K562 (cell line): ENCODE measurements around the gene RABL3. TPM values are rescaled to one million over a fixed set of nuclear protein-coding genes. Genes with fewer than 3 reads are reported as not detected.

Source experiments
- ATAC-seq: fragments of 200-7000 bp; cut with Tn5 transposase; 3 replicates; pipeline ENCODE4 v1.9.1; 2020; ENCODE audit warnings: moderate library complexity
- BruUV-seq: library from RNA; stranded (reverse); fragments of 400-500 nt; replicated peaks from 2 replicates; lab custom pipeline; 2021; lab: Mats Ljungman, UMichigan
- CTCF ChIA-PET: fragments of 300-600 bp; formaldehyde crosslinking; extraction: SDS; loops from one replicate; lab custom pipeline; 2021; ENCODE audit warnings: low intra/inter-chr PET ratio; lab: Yijun Ruan, JAX
- POLR2A ChIA-PET: fragments of 300-600, 350-650 bp; sonication (Branson Sonifier 250); formaldehyde crosslinking; extraction: SDS; loops from one replicate; lab custom pipeline; 2021; ENCODE audit warnings: antibody characterized with exemption, inconsistent platforms; lab: Yijun Ruan, JAX
- DNase-seq, 4 experiments: peaks; one replicate each; pipeline versions ENCODE4 v3.0.0 to v3.0.0-alpha.2; 2011 to 2018; ENCODE audit warnings: low spot score in 3 of 4, mixed read lengths in 3 of 4; ENCODE audit errors: extremely low read depth in 1 of 4
- FAIRE-seq: peaks from 2 replicates; lab custom pipeline; 2011; peaks lifted over from hg19 to GRCh38; lab: Jason Lieb, UNC
- H2AFZ ChIP-seq: 2 replicates; pipeline ENCODE4 v1.6.0; 2011; ENCODE audit warnings: low read depth, low read length, control low read depth, inconsistent platforms
- H3K27ac ChIP-seq: fragments of 200-600 bp; 3 replicates; pipeline ENCODE4 v1.8.0; 2011; ENCODE audit warnings: low read depth, mild to moderate bottlenecking, control low read depth, inconsistent platforms, low read length, moderate library complexity, mixed read lengths; ENCODE audit errors: extremely low read depth
- H3K27me3 ChIP-seq, 2 experiments: fragments of 300-600 bp in 1 of 2; 2 replicates in 1 of 2; 3 replicates in 1 of 2; pipeline versions ENCODE4 v1.6.0 to v1.8.0; 2011; ENCODE audit warnings: inconsistent platforms in 2 of 2, low read length in 2 of 2, mild to moderate bottlenecking in 1 of 2, mixed read lengths in 1 of 2, moderate library complexity in 1 of 2; ENCODE audit not compliant: control insufficient read depth in 2 of 2, insufficient read depth in 2 of 2
- H3K36me3 ChIP-seq: fragments of 300-600 bp; 3 replicates; pipeline ENCODE4 v1.8.0; 2011; ENCODE audit warnings: mild to moderate bottlenecking, low read length, inconsistent platforms; ENCODE audit not compliant: control insufficient read depth, insufficient read depth
- H3K4me1 ChIP-seq, 2 experiments: fragments of 200-600 bp in 1 of 2; replicated peaks in 1 of 2; 2 replicates in 1 of 2; 3 replicates in 1 of 2; pipeline versions ENCODE4 v1.5.1 to v1.8.0; 2011; ENCODE audit warnings: inconsistent platforms in 2 of 2, low read length in 2 of 2, mild to moderate bottlenecking in 1 of 2, mixed read lengths in 1 of 2, moderate library complexity in 1 of 2; ENCODE audit not compliant: control insufficient read depth in 2 of 2, insufficient read depth in 2 of 2
- H3K4me2 ChIP-seq: 2 replicates; pipeline ENCODE4 v1.6.1; 2011; ENCODE audit warnings: low read length, control low read depth, inconsistent platforms, mixed read lengths; ENCODE audit not compliant: insufficient read depth
- H3K4me3 ChIP-seq: fragments of 200-600 bp; sonication (generic), shearing (Covaris generic); 2 replicates; pipeline ENCODE4 v1.5.1; 2016; ENCODE audit warnings: control low read depth, inconsistent platforms
- H3K79me2 ChIP-seq: fragments of 200-600 bp; 3 replicates; pipeline ENCODE4 v1.8.0; 2011; ENCODE audit warnings: low read length, inconsistent platforms; ENCODE audit not compliant: control insufficient read depth, insufficient read depth
- H3K9ac ChIP-seq, 2 experiments: 2 replicates each; pipeline versions ENCODE4 v1.6.0 to v1.6.1; 2011; ENCODE audit warnings: low read depth in 2 of 2, low read length in 2 of 2, control low read depth in 1 of 2, inconsistent platforms in 1 of 2, mild to moderate bottlenecking in 1 of 2, mixed read lengths in 1 of 2; ENCODE audit not compliant: insufficient read depth in 1 of 2
- H3K9me1 ChIP-seq: one replicate; pipeline ENCODE4 v1.6.0; 2011; ENCODE audit warnings: inconsistent platforms, mild to moderate bottlenecking, low read length, moderate library complexity; ENCODE audit not compliant: control insufficient read depth, insufficient read depth
- H3K9me3 ChIP-seq: replicated peaks from 2 replicates; pipeline ENCODE4 v1.5.1; 2011; ENCODE audit warnings: low read depth, low read length, inconsistent platforms; ENCODE audit not compliant: control insufficient read depth, insufficient read depth
- H4K20me1 ChIP-seq: replicated peaks from 2 replicates; pipeline ENCODE4 v1.6.1; 2011; ENCODE audit warnings: low read length, inconsistent platforms, mixed read lengths; ENCODE audit not compliant: control insufficient read depth, insufficient read depth
- ARID1B ChIP-seq: fragments of 450-650 bp; IDR thresholded peaks from 2 replicates; pipeline ENCODE4 v1.6.1; 2016; ENCODE audit warnings: antibody characterized with exemption, mild to moderate bottlenecking, inconsistent platforms
- ERF ChIP-seq: fragments of 450-650 bp; formaldehyde crosslinking; IDR thresholded peaks from 2 replicates; pipeline ENCODE4 v1.4.0; 2020; ENCODE audit warnings: mild to moderate bottlenecking, mixed read lengths
- NCOR1 ChIP-seq: fragments of 450-650 bp; IDR thresholded peaks from 2 replicates; pipeline ENCODE4 v1.6.1; 2016; ENCODE audit warnings: mild to moderate bottlenecking, moderate library complexity
- NELFE ChIP-seq: IDR thresholded peaks from 2 replicates; pipeline ENCODE4 v1.6.1; 2011; ENCODE audit warnings: mild to moderate bottlenecking; ENCODE audit not compliant: insufficient read depth, insufficient read length
- SMARCC2 ChIP-seq: fragments of 450-650 bp; IDR thresholded peaks from 2 replicates; pipeline ENCODE4 v1.6.1; 2017; ENCODE audit warnings: antibody characterized with exemption, moderate library complexity, mild to moderate bottlenecking, low read depth
- ZNF407 ChIP-seq: fragments of 450-650 bp; IDR thresholded peaks from 2 replicates; pipeline ENCODE4 v1.6.1; 2016; ENCODE audit warnings: low read depth
- WGBS: fragments of 100-300 bp; shearing (Covaris generic); methylation state at CpG from one replicate; pipeline ENCODE4 v1.1.6; 2016; ENCODE audit warnings: low coverage, mixed read lengths; ENCODE audit not compliant: insufficient coverage; ENCODE audit errors: missing lambda C conversion rate; 5-methylcytosine and 5-hydroxymethylcytosine counted together
- in situ Hi-C: fragments of 300-500 bp; cut with MboI; formaldehyde crosslinking; loops from 4 replicates; pipeline ENCODE4 v1.15.0; 2018; ENCODE audit warnings: inconsistent platforms, mixed read lengths
- intact Hi-C: fragments of 100-400 bp; cut with micrococcal nuclease; formaldehyde crosslinking; loops from 2 replicates; pipeline ENCODE4 v1.14.2; 2022
- polyA plus RNA-seq, 8 experiments: library from polyadenylated mRNA; depleted of rRNA in 4 of 8; stranded (reverse) in 5 of 8; unstranded in 3 of 8; fragments of >200 nt; fragmentation: Nextera tagmentation in 2 of 8; fragmentation: Illumina TruSeq in 1 of 8; extraction: Ambion mirVana in 2 of 8; extraction: Trizol in 1 of 8; gene quantifications; 2 replicates each; pipeline versions ENCODE4 v1.2.1 to v1.2.3, GENCODE V29; 2011 to 2014; ENCODE audit warnings: inconsistent platforms in 1 of 8, missing spikeins in 1 of 8
- total RNA-seq, 7 experiments: library from RNA; depleted of rRNA in 6 of 7; stranded (reverse); fragments of >200 nt in 6 of 7; fragmentation: Illumina TruSeq in 2 of 7; extraction: Trizol in 2 of 7; gene quantifications; 2 replicates each; pipeline versions ENCODE4 v1.2.1 to v1.2.3, GENCODE V29; 2011 to 2021; ENCODE audit warnings: low replicate concordance in 1 of 7
- TF ChIP-seq, protein P1 (sequence below): fragments of 250-450 bp; sonication (Bioruptor Pico); IDR thresholded peaks from 2 replicates; pipeline ENCODE4 v1.4.0; 2020

RABL3 gene
- total and polyA plus RNA-seq, 9 of the 15 experiments (the other 6 are each of a cell fraction or from before 2014, with no cell fraction given), result 6.5 to 30.7 (median 12.3) TPM

GRCh38 chr3:120682095-120682681, 60.1 kb downstream of the RABL3 start, which contains the start of gene HGD:
HGD (minus strand) TSS chr3:120682239; CDS start chr3:120682111, 128 bp downstream.
- H3K9me1 ChIP-seq, result no peaks in the 10 kb centered on the region
- POLR2A ChIA-PET, result interaction anchor here (0.8 kb wide), 1 partner anchor 10 kb away, joined by 3 read pairs; no protein-coding TSS in a partner anchor
- CTCF ChIA-PET, result no interaction called here
- no peak within 1 kb of the TSS for H3K4me3 ChIP-seq
- no TSS peak for BruUV-seq
- H3K27me3 ChIP-seq, result no peaks in the 10 kb centered on the region
- WGBS, result 74% methylated on average over 5 of the region's 5 CpGs
- H3K36me3 ChIP-seq, result no peaks in the 10 kb centered on the region
- in situ Hi-C loops, result no loop called here
- DNase-seq, result no peak
- H3K4me2 ChIP-seq, result no peak within 1 kb of the TSS
- intact Hi-C loops, result no loop called here
- ATAC-seq, result no peak
- H2AFZ ChIP-seq, result no peak within 1 kb of the TSS
- FAIRE-seq, result no peak
- no peaks in the 10 kb centered on the region for H3K9me3 ChIP-seq
- H3K9ac ChIP-seq, result no peak within 1 kb of the TSS
- H3K27ac ChIP-seq, result no peak within 1 kb of the TSS
- H4K20me1 ChIP-seq, result no peaks in the 10 kb centered on the region
- no peaks in the 10 kb centered on the region; a peak in 1 of 5 replicates for H3K4me1 ChIP-seq
- no peaks in the 10 kb centered on the region for H3K79me2 ChIP-seq
- no peak for TF ChIP-seq SMARCC2
- no peak for TF ChIP-seq ERF (CRISPR knock-in tag)
- TF ChIP-seq ZNF407, result no peak
- TF ChIP-seq NELFE, result no peak
- TF ChIP-seq ARID1B, result no peak
- TF ChIP-seq NCOR1, result no peak
- TF ChIP-seq, protein P1, sequence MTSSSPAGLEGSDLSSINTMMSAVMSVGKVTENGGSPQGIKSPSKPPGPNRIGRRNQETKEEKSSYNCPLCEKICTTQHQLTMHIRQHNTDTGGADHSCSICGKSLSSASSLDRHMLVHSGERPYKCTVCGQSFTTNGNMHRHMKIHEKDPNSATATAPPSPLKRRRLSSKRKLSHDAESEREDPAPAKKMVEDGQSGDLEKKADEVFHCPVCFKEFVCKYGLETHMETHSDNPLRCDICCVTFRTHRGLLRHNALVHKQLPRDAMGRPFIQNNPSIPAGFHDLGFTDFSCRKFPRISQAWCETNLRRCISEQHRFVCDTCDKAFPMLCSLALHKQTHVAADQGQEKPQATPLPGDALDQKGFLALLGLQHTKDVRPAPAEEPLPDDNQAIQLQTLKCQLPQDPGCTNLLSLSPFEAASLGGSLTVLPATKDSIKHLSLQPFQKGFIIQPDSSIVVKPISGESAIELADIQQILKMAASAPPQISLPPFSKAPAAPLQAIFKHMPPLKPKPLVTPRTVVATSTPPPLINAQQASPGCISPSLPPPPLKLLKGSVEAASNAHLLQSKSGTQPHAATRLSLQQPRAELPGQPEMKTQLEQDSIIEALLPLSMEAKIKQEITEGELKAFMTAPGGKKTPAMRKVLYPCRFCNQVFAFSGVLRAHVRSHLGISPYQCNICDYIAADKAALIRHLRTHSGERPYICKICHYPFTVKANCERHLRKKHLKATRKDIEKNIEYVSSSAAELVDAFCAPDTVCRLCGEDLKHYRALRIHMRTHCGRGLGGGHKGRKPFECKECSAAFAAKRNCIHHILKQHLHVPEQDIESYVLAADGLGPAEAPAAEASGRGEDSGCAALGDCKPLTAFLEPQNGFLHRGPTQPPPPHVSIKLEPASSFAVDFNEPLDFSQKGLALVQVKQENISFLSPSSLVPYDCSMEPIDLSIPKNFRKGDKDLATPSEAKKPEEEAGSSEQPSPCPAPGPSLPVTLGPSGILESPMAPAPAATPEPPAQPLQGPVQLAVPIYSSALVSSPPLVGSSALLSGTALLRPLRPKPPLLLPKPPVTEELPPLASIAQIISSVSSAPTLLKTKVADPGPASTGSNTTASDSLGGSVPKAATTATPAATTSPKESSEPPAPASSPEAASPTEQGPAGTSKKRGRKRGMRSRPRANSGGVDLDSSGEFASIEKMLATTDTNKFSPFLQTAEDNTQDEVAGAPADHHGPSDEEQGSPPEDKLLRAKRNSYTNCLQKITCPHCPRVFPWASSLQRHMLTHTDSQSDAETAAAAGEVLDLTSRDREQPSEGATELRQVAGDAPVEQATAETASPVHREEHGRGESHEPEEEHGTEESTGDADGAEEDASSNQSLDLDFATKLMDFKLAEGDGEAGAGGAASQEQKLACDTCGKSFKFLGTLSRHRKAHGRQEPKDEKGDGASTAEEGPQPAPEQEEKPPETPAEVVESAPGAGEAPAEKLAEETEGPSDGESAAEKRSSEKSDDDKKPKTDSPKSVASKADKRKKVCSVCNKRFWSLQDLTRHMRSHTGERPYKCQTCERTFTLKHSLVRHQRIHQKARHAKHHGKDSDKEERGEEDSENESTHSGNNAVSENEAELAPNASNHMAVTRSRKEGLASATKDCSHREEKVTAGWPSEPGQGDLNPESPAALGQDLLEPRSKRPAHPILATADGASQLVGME (CRISPR knock-in tag), result no peak
